ENCODE data around the gene FZD10.

GRCh38 chr12:130186651-130187268 is 24.5 kb downstream of the FZD10 start:
- TF ChIP-seq CTCF (IDR thresholded peaks at IDR 0.05; ENCODE audit: poor library complexity) = no peak
- TF ChIP-seq EZH2 (IDR thresholded peaks at IDR 0.05; ENCODE audit: borderline replicate concordance) = no peak
- TF ChIP-seq EZH2phosphoT487 (IDR thresholded peaks at IDR 0.05; ENCODE audit: low read depth, severe bottlenecking, unreplicated experiment) = no peak
